HG03135 (cell line): ENCODE measurements around the gene CA5A.
"Not testable (repeated sequence)": the region's sequence is repeated elsewhere in the genome, so short reads cannot be mapped to it uniquely, and the experiment has no call there.

ENCODE experiments used
- ATAC-seq: cut with Tn5 transposase; IDR thresholded peaks from one replicate; pipeline ENCODE4 v1.9.1; 2021; ENCODE audit warnings: mild to moderate bottlenecking, moderate library complexity; ENCODE audit not compliant: unreplicated experiment

CA5A gene

DNA sequence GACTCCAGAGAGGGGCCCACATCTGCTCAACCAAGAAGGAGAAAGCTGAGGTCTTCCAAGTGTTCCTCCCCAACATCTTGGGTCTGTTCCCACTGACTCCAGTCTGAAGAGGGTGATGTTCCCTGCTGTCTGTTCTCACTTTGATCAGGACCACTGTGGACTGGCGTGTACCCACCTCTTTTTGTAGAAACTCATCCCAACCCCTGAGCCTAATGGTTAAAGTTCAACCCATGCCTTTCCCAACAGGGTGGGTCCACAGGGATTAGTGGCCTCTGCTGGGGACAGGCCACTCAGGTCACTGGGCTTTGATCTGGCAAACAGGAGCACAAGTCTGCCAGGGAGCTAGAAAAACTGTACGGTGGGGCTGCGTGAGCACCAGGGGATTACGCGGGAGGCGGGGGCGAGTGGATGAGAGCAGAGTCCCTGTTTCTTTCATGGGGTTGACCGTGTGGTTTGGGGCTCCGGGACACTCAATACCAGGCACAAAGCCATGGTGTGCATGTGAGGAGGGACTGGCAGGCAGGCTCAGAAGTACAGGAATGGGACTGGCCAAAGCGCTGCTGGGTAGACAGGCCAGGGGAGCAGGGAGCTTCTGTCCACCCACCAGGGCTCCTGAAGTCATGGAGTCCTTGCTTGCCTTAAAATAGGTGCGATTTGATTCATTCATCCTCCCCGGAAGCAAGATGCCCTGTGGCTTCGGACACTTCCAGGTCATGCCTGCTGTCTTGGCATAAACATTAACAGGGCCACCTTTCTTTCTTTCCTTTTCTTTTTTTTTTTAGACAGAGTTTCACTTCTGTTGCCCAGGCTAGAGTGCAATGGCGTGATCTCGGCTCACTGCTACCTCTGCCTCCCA, at the start of gene CA5A:
Gene CA5A, minus strand, starts transcription at position 155 of the 856 bp plus-strand sequence. Its CDS starts 79 bp downstream, at position 76.
- no peak for ATAC-seq

DNA sequence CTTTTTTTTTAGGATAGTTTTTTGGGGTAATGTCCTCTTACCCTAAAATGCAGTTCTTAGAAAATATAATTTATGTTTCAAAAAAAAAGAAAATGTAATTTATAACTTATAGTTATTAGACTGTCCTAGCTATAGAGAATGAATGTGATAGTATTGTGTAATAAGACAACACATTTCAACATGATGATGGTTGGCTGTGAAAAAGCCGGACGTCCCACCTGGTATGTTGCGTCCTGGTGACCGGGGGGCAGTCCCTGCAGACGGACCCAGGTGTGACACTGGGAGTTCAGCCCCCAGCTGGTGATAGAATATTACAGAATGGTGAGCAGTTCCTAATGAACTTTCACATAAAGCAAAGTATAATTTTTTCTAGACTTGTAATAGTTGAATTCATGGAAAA, 49.2 kb upstream of the CA5A start:
- ATAC-seq, result not testable (repeated sequence)

DNA sequence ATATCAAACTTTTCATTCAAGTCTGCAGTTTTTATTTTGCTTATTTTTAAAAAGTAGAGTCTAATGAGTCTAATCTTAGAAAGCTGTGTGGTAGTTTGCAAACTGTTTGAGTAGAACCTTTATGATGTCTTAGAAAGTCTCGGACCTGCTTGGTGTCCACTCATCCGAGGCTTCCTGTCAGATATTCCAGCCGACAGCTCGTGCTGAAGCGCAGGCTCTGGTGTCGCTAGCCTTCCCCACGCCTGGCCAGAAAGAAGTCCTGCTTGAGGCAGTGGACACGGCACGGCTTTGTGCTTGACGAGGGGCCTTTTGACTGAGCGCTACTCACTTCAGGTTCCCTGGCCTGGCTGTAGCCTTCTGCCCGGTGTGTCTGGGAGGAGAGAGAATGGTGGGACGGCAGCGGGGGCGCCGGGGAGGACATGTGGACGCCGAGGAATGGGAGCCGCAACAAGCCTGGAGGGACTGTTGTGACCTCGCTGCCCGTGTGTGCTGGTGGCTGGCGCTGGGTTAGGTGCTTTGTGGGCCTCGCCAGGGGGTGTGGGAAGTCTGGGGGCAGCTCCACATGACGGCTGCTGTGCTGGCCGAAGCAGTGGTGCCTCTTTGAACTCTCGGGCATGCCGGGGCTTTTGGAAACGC, 48.4 kb upstream of the CA5A start:
- no peak for ATAC-seq

DNA sequence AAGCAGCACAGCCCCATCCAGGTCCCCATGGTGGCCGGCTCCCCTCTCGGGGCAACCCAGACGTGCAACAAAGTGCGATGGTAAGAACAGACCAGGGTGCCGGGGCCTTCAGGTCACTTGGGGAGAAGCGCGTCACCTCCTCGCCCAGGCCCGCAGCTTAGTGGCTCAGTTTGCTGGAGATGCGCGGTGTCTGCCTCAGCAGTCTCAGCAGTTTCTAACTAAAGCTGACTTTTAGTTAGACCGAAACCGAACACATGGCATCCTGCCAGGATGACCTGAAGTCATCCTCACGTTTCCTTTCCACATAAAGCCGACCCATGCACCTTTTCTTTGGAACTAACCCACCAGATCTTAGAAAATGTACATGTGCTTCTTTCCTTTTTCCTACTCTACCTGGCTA, 47.9 kb upstream of the CA5A start:
- ATAC-seq, result not testable (repeated sequence)

GRCh38 chr16:87983737-87984097, 47.4 kb upstream of the CA5A start:
- ATAC-seq, result not testable (repeated sequence)

DNA sequence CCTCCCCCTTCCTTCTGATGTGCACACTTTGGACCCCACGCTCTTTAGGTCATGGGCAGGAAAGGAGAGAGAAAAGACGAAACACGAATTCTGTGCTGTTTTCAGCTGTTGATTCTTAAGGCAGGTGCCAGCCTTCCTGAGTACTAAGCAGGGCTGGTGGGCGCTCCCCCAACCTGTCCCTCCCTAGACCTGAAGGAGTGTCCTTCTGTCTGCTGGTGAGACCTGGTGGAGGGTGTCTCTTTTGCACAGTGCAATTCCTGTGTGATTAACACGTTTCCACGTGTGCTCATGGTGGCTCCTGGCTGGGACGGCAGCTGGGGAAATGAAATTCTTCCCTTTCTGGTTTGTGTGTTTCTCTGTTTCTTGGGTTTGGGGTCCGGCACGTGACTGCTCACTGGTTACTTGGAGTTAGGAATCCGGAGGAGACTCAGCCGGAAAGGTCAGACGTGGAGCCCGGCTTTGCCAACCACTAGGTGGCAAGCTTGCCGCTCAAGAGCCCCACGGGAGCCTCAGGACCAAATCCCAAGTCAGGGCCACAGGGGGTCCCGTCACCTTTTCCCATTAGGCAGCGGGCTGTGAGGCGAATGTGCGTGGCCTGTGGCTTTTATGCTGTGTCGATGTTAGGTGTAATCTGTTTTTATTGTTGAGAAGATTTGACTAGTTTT, 46.9 kb upstream of the CA5A start:
- not testable (repeated sequence) for ATAC-seq

GRCh38 chr16:87982581-87983041, 46.3 kb upstream of the CA5A start:
- ATAC-seq, result no peak

DNA sequence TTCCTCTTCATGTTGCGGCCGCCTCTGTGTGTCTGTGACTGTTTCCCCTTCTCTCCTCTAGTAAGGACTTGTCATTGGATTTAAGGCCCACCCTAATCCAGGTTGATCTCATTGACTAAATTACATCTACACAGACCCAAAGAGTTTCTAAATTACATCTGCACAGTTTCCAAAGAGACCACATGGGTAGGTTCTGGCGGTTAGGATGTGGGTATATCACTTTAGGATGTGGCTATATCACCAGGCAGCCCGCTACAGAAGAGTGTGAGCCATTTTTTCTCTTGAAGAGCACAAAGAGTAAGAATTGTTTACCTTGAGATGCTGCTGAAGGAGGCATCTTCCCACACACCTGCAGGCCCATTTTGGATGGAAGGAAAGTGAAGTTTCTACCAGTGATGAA, 45.0 kb upstream of the CA5A start:
- ATAC-seq, result not testable (repeated sequence)

GRCh38 chr16:87979911-87980630, 43.7 kb upstream of the CA5A start:
- ATAC-seq, result not testable (repeated sequence)

DNA sequence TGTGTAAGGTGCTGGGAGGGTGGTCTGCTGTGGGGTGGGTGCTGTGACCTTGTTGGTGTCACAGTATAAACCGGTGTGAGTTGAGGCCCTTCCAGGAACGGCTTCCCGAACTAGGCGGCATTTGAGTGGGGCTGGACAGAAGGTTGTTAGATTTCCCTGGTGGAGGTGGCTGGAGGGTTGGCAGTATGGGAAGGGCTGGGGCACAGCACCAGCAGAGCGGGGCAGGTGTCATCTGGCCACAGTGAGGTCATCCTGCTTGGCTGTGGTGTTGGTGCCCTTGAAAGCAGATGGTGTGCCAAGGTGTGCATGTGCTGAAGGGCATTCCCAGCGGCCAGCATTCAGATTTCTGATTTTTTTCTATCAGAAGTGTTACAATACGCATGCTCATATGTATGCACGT, 43.0 kb upstream of the CA5A start:
- ATAC-seq, result no peak

GRCh38 chr16:87978127-87978526, 41.8 kb upstream of the CA5A start:
- no peak for ATAC-seq

GRCh38 chr16:87976665-87977064, 40.3 kb upstream of the CA5A start:
- no peak for ATAC-seq

GRCh38 chr16:87974178-87974577, 37.8 kb upstream of the CA5A start:
- no peak for ATAC-seq

GRCh38 chr16:87973717-87974116, 37.4 kb upstream of the CA5A start:
- no peak for ATAC-seq

DNA sequence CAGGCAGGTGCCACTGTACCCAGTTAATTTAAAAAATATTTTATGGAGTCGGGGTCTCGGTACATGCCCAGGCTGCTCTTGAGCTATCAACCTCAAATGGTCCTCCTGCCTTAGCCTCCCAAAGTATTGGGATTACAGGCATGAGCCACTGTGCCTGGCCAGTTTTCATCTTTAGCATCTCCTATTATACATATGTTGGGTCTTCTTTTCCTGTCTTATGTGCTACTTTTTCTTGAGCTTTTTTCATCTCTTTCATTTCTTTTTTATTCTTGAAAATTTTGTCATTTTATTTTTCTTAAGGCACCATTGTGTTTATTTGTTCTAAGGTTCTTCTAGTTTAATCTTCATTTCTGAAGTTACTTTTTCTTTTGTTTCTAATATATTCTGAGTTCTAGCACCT, 35.6 kb upstream of the CA5A start:
- no peak for ATAC-seq

GRCh38 chr16:87970186-87970585, 33.9 kb upstream of the CA5A start:
- no peak for ATAC-seq

DNA sequence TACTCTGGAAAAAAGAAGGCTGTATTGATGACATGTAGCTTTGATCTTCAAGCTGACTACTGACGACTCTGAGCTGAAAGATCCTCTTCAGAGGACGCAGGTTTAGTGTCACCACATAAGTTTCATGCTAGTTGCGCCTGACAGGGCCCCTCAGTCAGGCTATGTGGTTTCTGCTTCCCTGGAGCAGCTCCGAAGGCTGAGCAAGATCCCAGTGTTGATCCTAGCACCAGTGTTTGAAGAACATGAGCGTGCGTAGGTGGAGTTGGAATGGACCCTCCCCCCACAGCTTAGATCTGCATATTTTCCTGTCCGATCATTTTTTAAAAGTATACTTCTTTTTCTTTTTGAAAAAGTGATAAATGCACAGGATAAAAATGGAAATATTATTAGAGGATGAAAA, 32.2 kb upstream of the CA5A start:
- ATAC-seq, result no peak

DNA sequence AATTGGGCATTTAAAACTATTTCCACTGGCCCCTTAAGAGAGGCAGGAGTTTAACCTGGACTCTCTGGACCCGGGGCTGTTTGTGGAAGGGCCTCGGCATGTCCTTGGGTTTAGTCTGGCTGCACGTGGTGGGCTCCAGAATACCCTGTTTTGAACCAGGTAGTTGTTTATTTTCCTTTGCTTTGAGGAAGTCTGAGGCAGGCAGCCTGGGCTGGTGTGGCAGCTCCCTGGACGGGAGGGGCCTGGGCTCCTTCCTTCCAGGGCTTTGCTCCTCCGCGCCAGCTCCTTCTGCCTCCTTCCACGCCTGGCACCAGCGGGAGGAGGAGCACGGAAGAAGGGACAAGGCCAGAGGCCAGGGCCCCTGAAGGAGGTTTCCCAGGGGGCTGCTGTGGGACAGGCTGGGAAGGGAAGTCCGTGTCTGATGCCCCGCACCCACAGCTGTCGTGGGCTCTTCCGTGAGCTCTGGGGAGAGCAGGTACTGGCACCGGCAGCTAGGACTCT, 30.4 kb upstream of the CA5A start:
- ATAC-seq, result no peak

DNA sequence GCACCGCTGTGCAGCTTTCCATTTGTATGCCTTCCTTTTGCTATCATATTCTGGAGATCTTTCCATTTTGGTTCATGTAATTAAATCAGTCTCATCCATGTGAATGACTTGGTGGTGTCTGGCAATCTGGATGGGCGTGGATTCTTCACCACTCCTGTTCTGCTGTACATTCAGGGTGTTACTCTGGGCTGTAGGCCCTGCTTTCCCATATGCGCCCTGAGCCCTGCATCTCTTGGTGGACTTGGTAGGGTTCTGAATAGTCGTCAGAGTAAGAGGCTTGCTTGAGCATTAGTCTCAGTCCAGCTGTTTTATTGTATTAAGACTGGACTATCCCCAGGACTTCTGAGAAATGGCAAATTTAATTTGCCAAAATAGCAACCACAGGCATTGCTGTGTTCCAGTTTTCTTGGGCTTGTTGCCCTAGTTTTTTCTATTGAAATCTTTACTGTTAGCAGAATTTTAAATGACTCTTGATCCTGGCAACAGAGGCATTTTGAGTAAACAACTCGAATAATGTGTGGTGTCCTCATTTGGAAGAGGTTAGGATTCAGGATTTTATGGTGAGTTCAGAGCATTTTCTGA, 29.8 kb upstream of the CA5A start:
- no peak for ATAC-seq

DNA sequence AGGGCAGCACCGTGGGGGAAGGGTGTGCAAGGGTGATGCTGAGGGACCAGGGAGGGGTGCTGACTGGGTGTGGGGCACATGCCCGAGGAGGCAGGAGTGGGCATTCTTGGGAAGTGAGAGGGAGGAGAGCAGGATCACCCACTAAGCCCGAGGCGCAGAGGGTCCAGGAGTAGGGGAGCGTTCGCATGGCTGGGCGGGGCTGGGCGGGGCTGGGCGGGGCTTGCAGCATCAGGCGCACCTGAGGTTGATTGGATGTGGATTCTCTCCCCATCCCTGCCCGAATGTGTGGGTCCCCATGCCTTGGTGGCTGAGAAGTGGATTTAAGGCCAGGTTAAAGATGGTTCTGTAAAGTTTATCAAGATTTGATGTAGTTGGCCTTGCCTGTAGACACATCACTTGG, 29.1 kb upstream of the CA5A start:
- ATAC-seq, result no peak
